Measurements from ENCODE around the gene CTBP1.

DNA sequence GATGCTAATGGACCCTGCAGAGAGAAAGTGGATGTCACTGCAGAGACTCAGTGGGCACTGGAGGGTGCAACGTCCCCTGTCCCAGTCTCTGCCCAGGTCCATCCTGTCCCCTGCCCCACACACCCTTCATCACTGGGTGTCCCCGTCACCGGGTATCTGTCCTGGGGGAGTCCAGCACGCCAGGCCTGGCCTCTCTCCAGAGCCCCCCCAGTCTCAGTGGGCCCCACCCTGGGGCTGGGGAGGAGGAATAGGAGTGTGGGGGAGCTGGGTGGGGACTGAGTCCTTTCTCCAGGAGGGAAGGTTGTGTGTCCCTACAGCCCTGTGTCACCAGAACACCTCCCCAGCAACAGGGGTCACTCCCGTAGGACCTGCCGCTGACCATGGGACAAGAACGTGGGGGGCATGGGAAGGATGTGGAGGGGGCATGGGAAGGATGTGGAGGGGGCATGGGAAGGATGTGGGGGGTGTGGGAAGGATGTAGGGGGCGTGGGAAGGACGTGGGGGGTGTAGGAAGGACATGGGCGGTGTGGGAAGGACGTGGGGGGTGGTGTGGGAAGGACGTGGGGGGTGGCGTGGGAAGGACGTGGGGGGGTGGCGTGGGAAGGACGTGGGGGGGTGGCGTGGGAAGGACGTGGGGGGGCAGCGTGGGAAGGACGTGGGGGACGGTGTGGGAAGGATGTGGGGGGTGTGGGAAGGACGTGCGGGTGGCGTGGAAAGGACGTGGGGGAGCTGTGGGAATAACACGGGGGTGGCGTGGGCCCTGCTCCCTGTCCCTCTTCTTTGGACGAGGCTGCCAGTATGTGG is 55.5 kb downstream of the CTBP1 start:
- TF ChIP-seq, protein P1, sequence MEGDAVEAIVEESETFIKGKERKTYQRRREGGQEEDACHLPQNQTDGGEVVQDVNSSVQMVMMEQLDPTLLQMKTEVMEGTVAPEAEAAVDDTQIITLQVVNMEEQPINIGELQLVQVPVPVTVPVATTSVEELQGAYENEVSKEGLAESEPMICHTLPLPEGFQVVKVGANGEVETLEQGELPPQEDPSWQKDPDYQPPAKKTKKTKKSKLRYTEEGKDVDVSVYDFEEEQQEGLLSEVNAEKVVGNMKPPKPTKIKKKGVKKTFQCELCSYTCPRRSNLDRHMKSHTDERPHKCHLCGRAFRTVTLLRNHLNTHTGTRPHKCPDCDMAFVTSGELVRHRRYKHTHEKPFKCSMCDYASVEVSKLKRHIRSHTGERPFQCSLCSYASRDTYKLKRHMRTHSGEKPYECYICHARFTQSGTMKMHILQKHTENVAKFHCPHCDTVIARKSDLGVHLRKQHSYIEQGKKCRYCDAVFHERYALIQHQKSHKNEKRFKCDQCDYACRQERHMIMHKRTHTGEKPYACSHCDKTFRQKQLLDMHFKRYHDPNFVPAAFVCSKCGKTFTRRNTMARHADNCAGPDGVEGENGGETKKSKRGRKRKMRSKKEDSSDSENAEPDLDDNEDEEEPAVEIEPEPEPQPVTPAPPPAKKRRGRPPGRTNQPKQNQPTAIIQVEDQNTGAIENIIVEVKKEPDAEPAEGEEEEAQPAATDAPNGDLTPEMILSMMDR (conservative IDR thresholded peaks at IDR 0.05), result no peak
- TF ChIP-seq ZFX (IDR thresholded peaks at IDR 0.05), result no peak
